Stimulated activated CD8-positive, alpha-beta memory T cell treated with anti-CD3 and anti-CD28 coated beads, Interleukin-7, amount 100 ng/mL, for 4 hours (primary cell): Measurements from ENCODE around the gene PCOLCE2.

Experiments
- DNase-seq, 2 donors: peaks; one replicate each; pipeline ENCODE4 v3.0.0-alpha.2; 2020; ENCODE audit warnings: low read depth in 2 of 2

PCOLCE2 gene

GRCh38 chr3:142863930-142864920 lies 24.7 kb downstream of the PCOLCE2 start:
- no peak for DNase-seq

- DNase-seq: no peak
Measured at GRCh38 chr3:142863010-142863817, 25.7 kb downstream of the PCOLCE2 start.

GRCh38 chr3:142861926-142862325 lies 27.0 kb downstream of the PCOLCE2 start:
- no peak for DNase-seq

GRCh38 chr3:142858043-142858442 lies 30.8 kb downstream of the PCOLCE2 start:
- DNase-seq: no peak

- no peak for DNase-seq
Measured at GRCh38 chr3:142857056-142857455, 31.8 kb downstream of the PCOLCE2 start.

GRCh38 chr3:142853270-142854168 lies 35.4 kb downstream of the PCOLCE2 start:
- DNase-seq: no peak

- DNase-seq: no peak
Measured at GRCh38 chr3:142852009-142852408, 36.9 kb downstream of the PCOLCE2 start.

GRCh38 chr3:142850395-142851023 lies 38.4 kb downstream of the PCOLCE2 start:
- DNase-seq: no peak

GRCh38 chr3:142849148-142849547 lies 39.7 kb downstream of the PCOLCE2 start:
- no peak for DNase-seq

GRCh38 chr3:142846779-142847577 lies 41.9 kb downstream of the PCOLCE2 start:
- DNase-seq: no peak

- no peak for DNase-seq
Measured at GRCh38 chr3:142844339-142844977, 44.4 kb downstream of the PCOLCE2 start.

GRCh38 chr3:142839831-142840230 lies 49.1 kb downstream of the PCOLCE2 start:
- DNase-seq: no peak

- DNase-seq: no peak
Measured at GRCh38 chr3:142837526-142837925, 51.4 kb downstream of the PCOLCE2 start.

- peak in 1 of 2 donors; percentile 8 for DNase-seq
Measured at GRCh38 chr3:142828703-142829305, 60.1 kb downstream of the PCOLCE2 start.

- no peak for DNase-seq
Measured at GRCh38 chr3:142819179-142819578, 69.7 kb downstream of the PCOLCE2 start.

- DNase-seq: no peak
Measured at GRCh38 chr3:142818651-142819050, 70.2 kb downstream of the PCOLCE2 start.

GRCh38 chr3:142817897-142818296 lies 71.0 kb downstream of the PCOLCE2 start:
- DNase-seq: no peak

GRCh38 chr3:142817356-142817755 lies 71.5 kb downstream of the PCOLCE2 start:
- DNase-seq: no peak

GRCh38 chr3:142815803-142816202 lies 73.1 kb downstream of the PCOLCE2 start:
- DNase-seq: no peak
